HG03095 (cell line): ENCODE data around the gene MYO9B.
"Not testable (repeated sequence)": the region's sequence is repeated elsewhere in the genome, so short reads cannot be mapped to it uniquely, and the experiment has no call there.

Experiments
- ATAC-seq: cut with Tn5 transposase; IDR thresholded peaks from one replicate; pipeline ENCODE4 v1.9.1; 2021; ENCODE audit warnings: moderate library complexity; ENCODE audit not compliant: unreplicated experiment

Gene MYO9B

DNA sequence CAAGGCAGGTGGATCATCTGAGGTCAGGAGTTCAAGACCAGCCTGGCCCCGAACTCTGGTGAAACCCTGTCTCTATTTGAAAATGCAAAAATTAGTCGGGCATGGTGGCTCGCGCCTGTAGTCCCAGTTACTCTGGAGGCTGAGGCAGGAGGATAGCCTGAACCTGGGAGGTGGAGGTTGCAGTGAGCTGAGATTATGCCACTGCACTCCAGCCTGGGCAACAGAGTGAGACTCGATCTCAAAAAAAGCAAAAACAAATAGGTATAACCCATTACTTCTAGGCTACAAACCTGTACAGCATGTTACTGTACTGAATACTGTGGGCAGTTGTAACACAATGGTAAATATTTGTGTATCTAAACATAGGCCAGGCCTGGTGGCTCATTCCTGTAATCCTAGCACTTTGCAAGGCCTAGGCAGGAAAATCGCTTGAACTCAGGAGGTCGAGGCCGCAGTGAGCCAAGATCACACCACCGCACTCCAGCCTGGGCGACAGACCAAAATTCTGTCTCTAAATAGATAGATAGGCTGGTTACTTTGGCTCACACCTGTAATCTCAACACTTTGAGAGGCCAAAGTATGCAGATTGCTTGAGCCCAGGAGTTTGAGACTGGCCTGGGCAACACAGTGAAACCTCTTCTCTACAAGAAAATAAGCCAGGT lies 63.5 kb downstream of the MYO9B start:
- ATAC-seq, result no peak

DNA sequence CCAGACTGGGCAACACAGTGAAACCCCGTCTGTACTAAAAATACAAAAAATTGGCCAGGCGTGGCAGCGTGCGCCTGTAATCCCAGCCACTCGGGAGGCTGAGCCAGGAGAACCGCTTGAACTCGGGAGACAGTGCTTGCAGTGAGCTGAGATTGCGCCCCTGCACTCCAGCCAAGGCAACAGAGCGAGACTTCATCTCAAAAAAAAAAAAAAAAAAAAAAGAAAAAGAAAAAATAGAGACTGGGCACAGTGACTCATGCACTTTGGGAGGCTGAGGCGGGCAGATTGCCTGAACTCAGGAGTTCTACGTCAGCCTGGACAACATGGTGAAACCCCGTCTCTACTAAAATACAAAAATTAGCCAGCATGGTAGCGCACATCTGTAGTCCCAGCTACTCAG lies 69.2 kb downstream of the MYO9B start:
- ATAC-seq, result not testable (repeated sequence)

DNA sequence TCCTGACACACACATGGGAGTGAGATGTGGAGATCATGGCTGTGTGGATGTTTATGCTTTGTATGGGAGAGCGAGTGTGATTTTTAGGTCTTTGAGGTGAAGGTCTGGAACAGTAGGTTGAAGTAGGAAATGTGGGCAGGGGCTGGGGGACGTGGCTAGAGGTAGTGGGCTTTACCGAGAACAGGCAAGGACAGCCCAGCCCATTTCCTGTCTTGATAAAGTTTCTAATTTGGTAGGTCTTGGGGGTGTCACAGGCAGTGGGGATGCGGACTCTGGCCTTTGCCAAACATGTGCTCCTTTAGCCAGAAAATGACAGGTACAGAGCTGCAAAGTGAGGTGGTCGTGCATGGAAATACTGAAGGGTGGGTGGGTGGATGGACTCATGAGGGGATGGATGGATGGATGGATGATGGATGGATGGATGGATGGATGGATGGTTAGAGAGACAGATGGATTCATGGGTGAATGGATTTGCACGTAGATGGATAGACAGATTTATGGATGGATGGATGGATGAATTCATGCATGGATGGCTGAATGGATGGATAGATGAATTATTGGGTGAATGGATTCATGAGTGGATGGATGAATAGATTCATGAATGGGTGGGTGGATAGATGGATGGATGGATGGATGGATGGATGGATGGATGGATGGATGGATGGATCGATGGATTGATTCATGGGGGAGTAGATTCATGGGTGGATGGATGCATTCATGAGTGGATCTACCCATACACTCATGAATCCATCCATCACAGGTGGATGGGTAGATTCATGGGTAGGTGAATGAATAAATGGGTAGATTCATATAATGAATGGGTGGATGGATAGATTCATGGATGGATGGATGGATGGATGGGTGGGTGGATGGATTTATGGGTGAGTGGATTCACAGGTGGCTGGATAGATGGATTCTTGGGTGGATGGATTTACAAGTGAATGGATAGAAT lies 70.2 kb downstream of the MYO9B start:
- ATAC-seq, result no peak

DNA sequence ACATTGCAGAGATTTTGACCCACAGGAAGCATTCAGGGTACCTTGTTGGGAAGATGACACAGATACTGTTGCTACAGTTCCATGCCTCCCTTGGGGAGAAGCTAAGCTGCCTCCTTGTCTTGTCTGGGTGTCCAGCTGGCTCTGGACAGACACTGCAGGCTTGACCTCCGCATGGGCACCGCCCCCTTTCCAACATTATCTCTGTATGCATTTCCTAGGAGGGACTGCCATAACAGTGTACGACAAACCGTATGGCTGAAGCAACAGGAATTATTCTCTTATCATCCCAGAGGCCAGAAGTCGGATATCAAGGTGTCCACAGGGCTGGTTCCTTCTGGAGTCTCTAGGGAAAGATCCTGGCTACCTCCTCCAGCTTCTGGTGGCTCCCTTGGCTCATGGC lies 72.6 kb downstream of the MYO9B start:
- no peak for ATAC-seq

DNA sequence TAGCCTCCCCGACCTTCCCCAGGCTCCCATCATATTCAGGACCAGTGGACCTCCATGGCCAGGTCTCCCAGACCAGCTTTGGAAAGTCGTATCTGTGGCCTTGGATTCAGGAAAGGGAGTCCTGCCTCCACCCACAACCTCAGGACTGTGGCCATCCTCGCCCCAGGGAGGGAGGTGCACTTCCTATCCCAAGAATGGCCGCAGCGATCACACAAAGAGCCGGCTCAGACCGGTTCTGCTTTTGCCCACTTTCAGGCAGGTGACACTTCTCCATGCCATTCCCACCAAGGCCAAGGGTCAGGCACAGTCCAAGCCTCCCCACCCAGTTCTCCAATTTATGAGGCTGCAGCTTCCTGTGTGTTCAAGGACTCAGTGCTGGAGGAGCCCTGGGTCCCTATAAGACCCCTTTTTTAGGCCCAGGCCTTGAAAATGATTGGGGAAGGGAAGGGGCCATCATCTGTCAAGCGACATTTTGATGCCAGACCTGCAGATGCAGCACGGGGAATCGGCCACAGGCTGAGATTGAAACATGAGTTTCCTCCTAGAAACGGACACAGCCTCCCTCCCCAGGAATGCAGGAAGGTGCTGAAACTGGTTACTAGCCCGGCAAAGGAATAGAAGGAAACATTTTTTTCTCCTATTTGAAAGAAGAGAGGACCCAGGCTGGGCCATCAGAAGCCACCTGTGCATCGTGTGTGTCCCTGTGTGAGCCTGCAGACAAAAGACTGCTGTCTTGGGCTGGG lies 74.0 kb downstream of the MYO9B start:
- ATAC-seq, result no peak

DNA sequence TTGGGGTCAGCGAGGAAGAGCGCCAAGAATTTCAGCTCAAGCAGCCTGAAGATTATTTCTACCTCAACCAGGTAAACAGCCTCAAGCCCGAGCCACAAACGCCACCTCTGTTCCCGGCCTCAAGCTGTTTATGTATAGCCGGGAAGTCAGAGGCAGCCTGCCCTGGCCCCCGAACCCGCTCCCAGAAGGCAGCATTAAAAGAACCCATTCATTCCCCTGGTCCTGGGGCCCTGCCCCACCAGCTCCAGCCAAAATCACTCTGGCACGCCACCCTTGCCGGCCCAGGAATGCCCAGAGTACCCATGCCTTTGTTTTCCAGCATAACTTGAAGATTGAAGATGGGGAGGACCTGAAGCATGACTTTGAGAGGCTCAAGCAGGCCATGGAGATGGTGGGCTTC lies 78.4 kb downstream of the MYO9B start:
- no peak for ATAC-seq

DNA sequence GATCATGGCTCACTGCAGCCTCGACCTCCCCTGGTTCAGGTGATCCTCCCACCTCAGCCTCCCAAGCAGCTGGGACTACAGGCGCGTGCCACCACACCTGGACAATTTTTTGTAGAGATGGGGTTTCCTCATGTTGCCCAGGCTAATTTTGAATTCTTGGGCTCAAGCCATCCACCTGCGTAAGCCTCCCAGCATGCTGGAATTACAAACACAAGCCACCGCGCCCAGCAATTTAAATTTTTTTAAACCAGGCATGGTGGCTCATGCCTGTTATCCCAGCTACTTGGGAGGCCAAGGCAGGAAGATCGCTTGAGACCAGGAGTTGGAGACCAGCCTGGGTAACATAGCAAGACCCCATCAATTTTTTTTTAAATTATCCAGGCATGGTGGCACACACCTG lies 79.7 kb downstream of the MYO9B start:
- no peak for ATAC-seq

DNA sequence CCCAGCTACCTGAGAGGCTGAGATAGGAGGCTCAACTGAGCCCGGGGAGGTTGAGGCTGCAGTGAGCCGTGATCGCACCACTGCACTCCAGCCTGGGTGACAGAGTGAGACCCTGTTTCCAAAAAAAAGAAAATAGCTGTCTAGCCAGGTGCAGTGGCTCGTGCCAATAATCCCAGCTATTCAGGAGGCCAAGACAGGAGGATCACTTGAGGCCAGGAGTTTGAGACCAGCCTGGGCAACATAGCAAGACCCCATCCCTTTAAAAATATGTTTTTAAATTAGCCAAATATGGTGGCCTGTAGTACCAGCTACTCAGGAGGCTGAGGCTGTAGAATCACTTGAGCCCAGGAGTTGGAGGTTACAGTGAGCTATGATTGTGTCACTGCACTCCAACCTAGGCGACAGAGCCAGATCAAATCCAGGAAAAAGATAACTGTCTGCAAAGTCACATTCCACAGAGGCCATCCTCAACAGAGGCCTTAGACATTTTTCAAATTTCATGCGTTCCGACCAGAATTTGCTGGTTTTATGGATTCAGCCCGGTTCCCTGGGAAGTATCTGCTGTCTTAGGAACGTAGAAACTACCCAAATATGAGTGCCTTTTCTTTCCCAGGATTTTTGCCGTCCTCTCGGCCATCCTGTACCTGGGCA lies 80.8 kb downstream of the MYO9B start:
- ATAC-seq, result no peak

DNA sequence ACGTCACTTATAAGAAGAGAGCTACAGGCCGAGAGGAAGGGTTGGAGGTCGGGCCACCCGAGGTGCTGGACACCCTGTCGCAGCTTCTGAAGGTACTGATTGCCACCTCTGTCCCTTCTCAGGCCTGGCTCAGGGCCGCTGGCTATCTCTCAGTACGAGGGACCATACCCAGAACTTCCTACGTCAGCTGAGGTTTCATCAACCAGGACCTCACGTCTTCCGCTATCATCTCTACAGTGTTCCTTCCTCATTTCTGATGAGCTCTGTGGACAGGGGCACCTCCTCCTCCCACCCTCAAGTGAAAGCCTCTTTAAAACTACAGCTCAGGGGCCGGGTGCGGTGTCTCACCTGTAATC lies 81.3 kb downstream of the MYO9B start:
- no peak for ATAC-seq

DNA sequence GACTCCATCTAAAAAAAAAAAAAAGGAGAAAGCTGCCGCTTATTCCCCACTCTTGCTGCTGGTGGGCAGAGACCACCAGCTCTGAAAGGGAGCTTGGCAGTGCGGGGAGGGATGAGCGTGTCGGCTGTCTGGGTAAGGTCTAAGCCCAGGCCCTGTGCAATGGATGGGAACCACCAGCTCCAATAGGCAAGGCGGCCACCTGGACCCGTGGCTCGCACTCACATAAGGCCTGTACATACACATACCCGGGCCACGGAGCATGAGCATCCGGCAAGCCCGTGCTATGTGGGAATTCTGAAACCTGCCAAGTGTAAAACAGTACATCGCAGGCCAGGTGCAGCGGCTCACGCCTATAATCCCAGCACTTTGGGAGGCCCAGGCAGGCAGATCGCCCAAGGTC lies 83.0 kb downstream of the MYO9B start:
- no peak for ATAC-seq

DNA sequence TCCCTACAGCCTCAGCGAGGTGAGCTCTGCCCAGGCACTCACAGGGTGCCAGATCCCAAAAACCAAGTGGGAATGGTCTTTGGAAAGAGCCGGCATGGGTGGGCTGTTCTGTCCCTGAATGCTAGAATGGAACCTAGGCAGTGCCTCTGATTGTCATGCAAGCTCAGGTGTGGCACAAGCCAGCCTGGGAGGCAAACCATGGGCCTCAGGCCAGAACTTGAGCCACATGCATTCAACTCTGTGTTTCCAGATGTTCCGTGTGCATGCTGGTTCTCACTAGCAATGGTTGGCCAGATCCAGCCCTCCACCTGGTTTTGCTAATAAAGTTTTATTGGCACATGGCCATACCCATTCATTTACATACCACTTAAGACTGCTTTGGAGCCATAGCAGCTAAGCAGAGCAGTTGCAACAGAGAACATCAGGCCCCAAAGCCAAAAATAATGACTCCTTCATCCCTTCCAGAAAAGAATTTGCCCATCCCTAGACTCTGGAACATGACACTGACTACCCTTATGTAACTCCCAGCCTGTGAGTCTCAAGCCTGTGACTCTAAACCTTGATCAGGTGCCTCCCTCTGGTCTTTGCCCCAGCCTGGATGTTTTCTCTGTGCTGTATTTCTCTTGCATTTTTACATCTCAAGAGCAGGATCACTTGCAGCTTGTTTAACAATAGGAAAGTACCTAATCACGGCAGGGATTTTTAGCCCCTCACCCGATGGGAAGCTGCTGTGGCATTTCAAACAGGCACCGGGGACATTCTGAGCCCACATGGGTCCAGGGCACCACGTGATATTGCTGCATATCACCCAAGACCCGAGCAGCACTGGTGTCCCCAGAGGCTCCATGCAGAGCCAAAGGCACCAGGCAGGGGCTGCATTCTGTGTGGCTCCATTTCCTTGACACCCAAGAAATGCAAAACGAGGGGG lies 84.2 kb downstream of the MYO9B start:
- no peak for ATAC-seq

DNA sequence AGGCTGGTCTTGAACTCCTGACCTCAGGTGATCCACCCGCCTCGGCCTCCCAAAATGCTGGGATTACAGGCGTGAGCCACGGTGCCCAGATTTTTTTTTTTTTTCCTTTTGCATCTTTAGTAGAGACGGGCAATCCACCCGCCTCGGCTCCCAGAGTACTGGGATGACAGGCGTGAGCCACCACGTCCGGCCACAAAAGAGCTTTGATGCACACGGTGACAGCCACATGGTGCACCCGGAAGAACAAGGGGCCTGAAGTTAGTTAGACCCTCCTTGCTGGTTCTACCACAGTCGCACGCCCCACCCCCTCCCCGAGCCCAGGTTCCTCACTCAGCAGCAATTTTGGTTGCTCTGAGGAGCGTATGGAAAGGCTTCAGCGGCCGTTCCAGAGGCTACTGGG lies 85.3 kb downstream of the MYO9B start:
- ATAC-seq, result no peak

DNA sequence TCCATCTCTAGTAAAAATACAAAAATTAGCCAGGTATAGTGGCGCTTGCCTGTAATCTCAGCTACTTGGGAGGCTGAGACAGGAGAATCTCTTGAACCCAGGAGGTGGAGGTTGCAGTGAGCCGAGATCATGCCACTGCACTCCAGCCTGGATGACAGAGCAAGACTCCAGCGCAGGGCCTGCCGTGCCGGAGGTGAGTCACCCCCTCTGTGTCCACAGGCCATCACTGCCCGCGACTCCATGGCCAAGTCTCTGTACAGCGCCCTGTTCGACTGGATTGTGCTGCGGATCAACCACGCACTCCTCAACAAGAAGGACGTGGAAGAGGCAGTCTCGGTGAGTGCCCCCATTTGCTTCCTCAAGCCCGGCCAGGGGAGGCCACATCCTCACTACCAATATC lies 86.6 kb downstream of the MYO9B start:
- not testable (repeated sequence) for ATAC-seq

DNA sequence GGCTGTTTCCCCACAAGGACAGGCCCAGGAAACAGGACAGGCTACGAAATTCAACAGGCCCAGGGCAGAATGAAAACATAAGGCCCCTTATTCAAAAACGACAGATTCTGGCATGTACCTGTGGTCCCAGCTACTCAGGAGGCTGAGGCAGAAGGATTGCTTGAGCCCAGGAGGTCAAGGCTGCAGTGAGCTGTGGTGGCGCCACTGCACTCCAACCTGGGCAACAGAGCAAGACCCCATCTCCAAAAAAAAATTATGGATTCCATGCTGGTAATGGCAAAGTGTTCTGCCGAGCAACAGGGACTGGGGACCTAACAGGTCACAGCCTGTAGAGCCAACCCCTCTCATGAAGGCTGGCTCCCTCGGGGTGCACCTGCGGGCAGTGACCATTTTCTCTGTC lies 87.0 kb downstream of the MYO9B start:
- ATAC-seq, result no peak

DNA sequence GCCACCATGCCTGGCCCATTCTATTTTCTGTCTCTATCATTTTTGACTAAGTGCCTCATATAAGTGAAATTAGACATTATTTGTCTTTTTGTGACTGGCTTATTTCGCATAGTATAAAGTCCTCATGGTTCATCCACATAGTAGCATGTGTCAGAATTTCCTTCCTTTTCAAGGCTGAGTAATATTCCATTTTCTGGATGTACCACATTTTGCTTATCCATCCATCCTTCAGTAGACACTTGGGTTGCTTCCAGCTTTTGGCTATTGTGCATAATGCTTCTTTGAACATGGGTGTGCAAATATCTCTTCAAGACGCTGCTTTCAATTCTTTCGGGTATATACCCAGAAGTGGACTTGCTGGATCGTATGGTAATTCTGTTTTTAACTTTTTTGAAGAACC lies 88.1 kb downstream of the MYO9B start:
- ATAC-seq, result no peak

DNA sequence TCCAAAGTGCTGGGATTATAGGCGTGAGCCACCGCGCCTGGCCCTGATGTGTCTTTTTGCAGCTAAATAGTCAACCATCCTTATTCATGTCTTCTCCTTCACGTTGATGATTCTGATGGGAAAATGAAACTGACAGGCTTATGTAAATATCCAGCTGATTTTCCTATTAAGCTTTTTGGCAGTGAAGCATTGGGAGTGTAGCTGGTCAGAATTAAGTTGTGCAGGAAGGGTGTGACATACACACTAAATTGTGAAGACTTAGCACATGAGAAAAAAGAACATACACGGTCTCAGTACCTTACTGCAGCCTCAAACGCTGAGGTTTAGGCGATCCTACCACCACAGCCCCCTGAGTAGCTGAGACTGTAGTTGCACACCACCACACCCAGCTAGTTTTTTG lies 89.1 kb downstream of the MYO9B start:
- ATAC-seq, result no peak

DNA sequence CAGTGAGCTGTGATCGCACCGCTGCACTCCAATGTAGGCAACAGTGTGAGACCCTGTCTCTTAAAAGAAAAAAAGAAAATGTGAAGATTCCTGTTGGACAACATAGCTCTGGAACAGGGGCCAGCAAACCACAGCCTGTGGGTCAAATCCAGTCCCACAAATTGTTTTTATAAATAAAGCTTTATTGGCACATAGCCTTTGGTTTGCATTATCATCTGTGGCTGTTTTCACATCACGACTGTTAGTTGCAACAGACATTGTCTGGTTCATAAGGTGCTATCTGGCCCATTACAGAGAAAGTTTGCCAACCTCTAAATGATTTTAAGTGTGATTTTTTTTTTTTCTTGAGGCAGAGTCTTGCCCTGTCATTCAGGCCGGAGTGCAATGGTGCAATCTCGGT lies 90.1 kb downstream of the MYO9B start:
- no peak for ATAC-seq

DNA sequence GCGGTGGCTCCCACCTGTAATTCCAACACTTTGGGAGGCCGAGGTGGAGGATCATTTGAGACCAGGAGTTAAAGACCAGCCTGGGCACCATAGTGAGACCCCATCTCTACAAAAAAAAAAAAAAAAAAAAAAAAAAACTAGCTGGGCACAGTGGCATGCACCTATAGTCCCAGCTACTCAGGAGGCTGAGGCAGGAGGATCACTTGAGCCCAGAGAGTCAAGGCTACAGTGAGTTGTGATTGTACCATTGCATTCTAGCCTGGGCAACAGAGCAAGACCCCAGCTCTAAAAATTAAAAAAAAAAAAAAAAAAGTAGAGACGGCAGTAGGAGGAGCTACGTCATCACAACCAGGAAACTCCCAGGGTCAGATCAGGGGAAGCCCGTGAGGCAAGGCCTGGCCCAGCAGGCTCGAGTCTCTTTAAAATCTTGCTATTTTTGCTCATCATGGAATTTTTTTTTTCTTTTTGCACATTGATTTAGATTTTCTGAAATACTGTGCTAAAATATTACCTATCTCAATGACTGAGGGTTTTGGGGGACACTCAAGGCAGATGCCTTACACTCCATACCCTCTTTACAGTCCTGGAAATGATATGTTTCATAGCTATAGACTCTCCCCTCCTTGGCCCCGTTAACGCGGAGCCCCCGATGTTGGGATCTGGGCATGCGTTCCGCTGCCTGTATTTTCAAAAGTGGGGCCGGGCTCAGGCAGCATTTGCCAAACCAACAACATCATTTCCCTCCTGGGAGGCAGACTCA lies 95.1 kb downstream of the MYO9B start:
- no peak for ATAC-seq

DNA sequence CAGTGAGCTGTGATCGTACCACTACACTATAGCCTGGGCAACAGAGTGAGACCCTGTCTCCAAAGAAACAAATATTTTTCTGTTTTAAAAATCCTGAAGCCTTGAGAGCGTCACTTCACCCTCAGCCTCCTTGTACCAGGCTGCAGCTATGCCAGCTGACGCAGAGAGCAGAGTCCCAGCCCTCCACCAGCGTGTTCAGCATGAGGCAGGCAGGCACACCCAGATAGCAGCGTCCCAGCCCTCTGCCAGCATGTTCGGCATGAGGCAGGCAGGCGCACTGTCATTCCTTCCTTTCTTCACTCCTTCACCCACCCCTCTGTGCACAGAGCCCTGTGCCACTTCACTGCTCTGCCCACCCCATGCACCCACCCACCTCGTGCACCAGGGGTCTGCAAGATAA lies 96.3 kb downstream of the MYO9B start:
- no peak for ATAC-seq
